Esophagus squamous epithelium (tissue), 5 donors: Measurements from ENCODE around the gene MC1R. TPM values are rescaled to one million over a fixed set of nuclear protein-coding genes. Genes with fewer than 3 reads are reported as not detected.

Source experiments
- DNase-seq: peaks from one replicate; lab custom pipeline; 2025; lab: John Stamatoyannopoulos, UW
- H3K27ac ChIP-seq, 4 donors: fragments of 200-600 bp; sonication (generic); one replicate each; pipeline ENCODE4 v1.5.1; 2016 to 2019; ENCODE audit warnings: mild to moderate bottlenecking in 1 of 4
- H3K27me3 ChIP-seq, 4 donors: fragments of 200-600 bp; sonication (generic); 1 replicate in 3 of 4; 2 replicates in 1 of 4; pipeline versions ENCODE4 v1.5.1 to v1.6.0; 2017 to 2021; ENCODE audit warnings: antibody characterized with exemption in 1 of 4
- H3K36me3 ChIP-seq, 3 donors: fragments of 200-600 bp; sonication (generic); one replicate each; pipeline ENCODE4 v1.5.1; 2016 to 2019
- H3K4me1 ChIP-seq, 3 donors: fragments of 200-600 bp; sonication (generic); one replicate each; pipeline ENCODE4 v1.5.1; 2017 to 2019
- H3K4me3 ChIP-seq, 4 donors: fragments of 200-600 bp; sonication (generic); 1 replicate in 3 of 4; 2 replicates in 1 of 4; pipeline ENCODE4 v1.5.1; 2016 to 2019; ENCODE audit warnings: mild to moderate bottlenecking in 2 of 4, moderate library complexity in 1 of 4
- H3K9me3 ChIP-seq, 3 donors: fragments of 200-600 bp; sonication (generic); one replicate each; pipeline ENCODE4 v1.5.1; 2016 to 2019
- POLR2A ChIP-seq, 4 donors: fragments of 450-650 bp; IDR thresholded peaks; one replicate each; pipeline ENCODE4 v1.6.1; 2017; ENCODE audit warnings: antibody characterized with exemption in 4 of 4, mild to moderate bottlenecking in 4 of 4, moderate library complexity in 3 of 4
- WGBS, 2 donors: methylation state at CpG; one replicate each; pipeline ENCODE4 v1.1.5; 2018; 5-methylcytosine and 5-hydroxymethylcytosine counted together
- intact Hi-C: fragments of 100-400 bp; cut with DNase I; formaldehyde crosslinking; loops from one replicate; pipeline ENCODE4 v1.15.0; 2022
- total RNA-seq, 4 donors: library from RNA; depleted of rRNA; stranded (reverse); fragments of >200 nt; gene quantifications; one replicate each; pipeline ENCODE4 v1.1.0, GENCODE V29; 2016
- TF ChIP-seq, protein P1 (sequence below), 6 experiments: fragments of 450-650 bp in 4 of 6; fragments of 200-600 bp in 2 of 6; sonication (generic) in 2 of 6; IDR thresholded peaks; one replicate each; pipeline ENCODE4 v1.5.1; 2016 to 2019; ENCODE audit warnings: antibody characterized with exemption in 6 of 6, mild to moderate bottlenecking in 4 of 6, moderate library complexity in 4 of 6
- donor health status: DM: yes; HTN: yes; CAD: no.

The MC1R gene
- total RNA-seq, 4 donors from 2014 or later = 1.1 to 3.4 (median 2.0) TPM

GRCh38 chr16:89907055-89907814 lies 11.4 kb upstream of the MC1R start:
- Histone ChIP-seq H3K27ac (no peak overlapping the region), H3K36me3 (peaks cover 41 to 97% (median 44%) of the 10 kb centered on the region in 3 donors), H3K9me3 (no peaks in the 10 kb centered on the region), H3K27me3 (no peaks in the 10 kb centered on the region), H3K4me3 (no peak overlapping the region), H3K4me1 (peaks cover 3 to 30% (median 4%) of the 10 kb centered on the region in 3 donors)
- intact Hi-C loops = no loop called here
- WGBS, 2 donors = 98 to 100% methylated on average over 8 to 9 of the region's 13 CpGs
- no peak for DNase-seq
- TF ChIP-seq, protein P1, sequence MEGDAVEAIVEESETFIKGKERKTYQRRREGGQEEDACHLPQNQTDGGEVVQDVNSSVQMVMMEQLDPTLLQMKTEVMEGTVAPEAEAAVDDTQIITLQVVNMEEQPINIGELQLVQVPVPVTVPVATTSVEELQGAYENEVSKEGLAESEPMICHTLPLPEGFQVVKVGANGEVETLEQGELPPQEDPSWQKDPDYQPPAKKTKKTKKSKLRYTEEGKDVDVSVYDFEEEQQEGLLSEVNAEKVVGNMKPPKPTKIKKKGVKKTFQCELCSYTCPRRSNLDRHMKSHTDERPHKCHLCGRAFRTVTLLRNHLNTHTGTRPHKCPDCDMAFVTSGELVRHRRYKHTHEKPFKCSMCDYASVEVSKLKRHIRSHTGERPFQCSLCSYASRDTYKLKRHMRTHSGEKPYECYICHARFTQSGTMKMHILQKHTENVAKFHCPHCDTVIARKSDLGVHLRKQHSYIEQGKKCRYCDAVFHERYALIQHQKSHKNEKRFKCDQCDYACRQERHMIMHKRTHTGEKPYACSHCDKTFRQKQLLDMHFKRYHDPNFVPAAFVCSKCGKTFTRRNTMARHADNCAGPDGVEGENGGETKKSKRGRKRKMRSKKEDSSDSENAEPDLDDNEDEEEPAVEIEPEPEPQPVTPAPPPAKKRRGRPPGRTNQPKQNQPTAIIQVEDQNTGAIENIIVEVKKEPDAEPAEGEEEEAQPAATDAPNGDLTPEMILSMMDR (IDR thresholded peaks at IDR 0.05) = no peak
- TF ChIP-seq POLR2A (IDR thresholded peaks at IDR 0.05) = no peak

GRCh38 chr16:89908236-89908635 lies 10.4 kb upstream of the MC1R start:
- Histone ChIP-seq H3K9me3 (no peaks in the 10 kb centered on the region), H3K36me3 (peaks cover 36 to 94% (median 38%) of the 10 kb centered on the region in 3 donors), H3K27me3 (no peaks in the 10 kb centered on the region), H3K4me3 (no peak overlapping the region), H3K27ac (no peak overlapping the region), H3K4me1 (peaks cover 3 to 30% (median 4%) of the 10 kb centered on the region in 3 donors)
- TF ChIP-seq POLR2A (IDR thresholded peaks at IDR 0.05) = no peak
- TF ChIP-seq, protein P1 (IDR thresholded peaks at IDR 0.05) = no peak
- DNase-seq = no peak
- 88 to 89% methylated on average over 4 of the region's 4 CpGs for WGBS, 2 donors
- intact Hi-C loops = no loop called here

DNA sequence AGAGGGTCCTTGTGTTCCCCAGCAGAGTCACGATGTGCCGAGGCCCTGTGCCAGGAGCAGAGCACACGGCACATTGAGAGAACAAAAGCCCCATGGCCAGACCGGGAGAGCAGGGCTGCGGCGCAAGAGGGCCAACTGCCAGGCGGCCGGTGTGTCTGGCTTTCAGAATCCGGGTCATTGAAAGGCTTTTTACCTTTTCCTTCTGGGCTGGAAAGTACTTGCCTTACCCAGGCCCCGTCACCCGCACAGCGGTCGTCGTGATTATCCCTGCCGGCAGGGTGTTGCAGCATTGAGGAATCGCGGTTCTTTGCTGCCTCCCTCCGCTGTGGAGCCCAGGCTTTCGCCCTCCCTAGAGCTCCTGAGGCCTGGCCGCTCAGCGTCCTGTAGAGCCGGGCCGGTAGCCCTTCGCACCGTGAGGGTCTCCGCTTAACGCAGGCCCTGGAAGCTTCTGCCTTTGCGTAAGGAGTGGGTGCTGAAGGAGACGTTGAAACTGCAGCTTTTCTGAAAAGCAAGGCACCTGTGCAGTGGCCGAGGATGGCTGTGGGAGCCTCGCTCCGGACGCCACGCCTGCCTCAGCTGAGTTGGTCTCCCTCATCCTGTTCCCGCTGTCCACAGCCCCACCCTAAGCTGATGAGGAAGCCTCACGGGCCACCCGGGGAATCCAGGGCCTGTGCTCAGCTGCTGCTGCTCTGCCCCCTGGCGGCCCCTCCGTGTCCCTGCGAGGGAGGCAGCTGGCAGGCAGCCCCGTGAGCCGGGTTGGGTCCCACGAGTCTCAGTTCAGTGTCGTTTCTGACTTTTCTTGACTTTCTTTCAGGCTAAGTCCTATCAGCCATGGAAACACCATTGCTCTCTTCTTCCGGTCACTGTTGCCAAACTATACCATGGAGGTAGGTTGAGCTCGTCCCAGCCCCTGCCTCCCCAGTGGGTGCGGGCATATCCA lies 8.6 kb upstream of the MC1R start:
- WGBS, 2 donors = 35 to 56% methylated on average over 19 to 26 of the region's 47 CpGs
- no peak overlapping the region for H3K4me3 ChIP-seq
- H3K36me3 ChIP-seq = peaks cover 22 to 76% (median 27%) of the 10 kb centered on the region in 3 donors
- H3K27me3 ChIP-seq = no peaks in the 10 kb centered on the region
- intact Hi-C loops = no loop called here
- TF ChIP-seq, protein P1 (IDR thresholded peaks at IDR 0.05) = peak; percentile 73 to 93 (median 85)
- no peak for TF ChIP-seq POLR2A (IDR thresholded peaks at IDR 0.05)
- H3K27ac ChIP-seq = peak overlapping the region; percentile 24 to 55 (median 38)
- no peaks in the 10 kb centered on the region for H3K9me3 ChIP-seq
- peaks cover 3 to 19% (median 4%) of the 10 kb centered on the region in 3 donors for H3K4me1 ChIP-seq
- no peak for DNase-seq

- Histone ChIP-seq H3K4me3 (no peak overlapping the region), H3K9me3 (no peaks in the 10 kb centered on the region), H3K4me1 (peaks cover 0 to 13% (median 4%) of the 10 kb centered on the region in 3 donors), H3K27me3 (no peaks in the 10 kb centered on the region), H3K36me3 (peaks cover 14 to 68% (median 22%) of the 10 kb centered on the region in 3 donors), H3K27ac (no peak overlapping the region)
- TF ChIP-seq, protein P1 (IDR thresholded peaks at IDR 0.05) = no peak
- no peak for TF ChIP-seq POLR2A (IDR thresholded peaks at IDR 0.05)
- intact Hi-C loops = no loop called here
- 87 to 93% methylated on average over 15 of the region's 27 CpGs for WGBS, 2 donors
- no peak for DNase-seq
These were observed 7.8 kb upstream of the MC1R start for GRCh38 chr16:89910717-89911354.
